Retina (tissue), 1 donor: Measurements from ENCODE around the gene HOXA11.
A peak's percentile ranks its signal among the peaks of the same experiment; 100 is the strongest.

Experiments
- DNase-seq: peaks from one replicate; pipeline ENCODE4 v3.0.0-alpha.2; 2016

The HOXA11 gene

GRCh38 chr7:27179503-27180430 is 5.3 kb downstream of the HOXA11 start:
- peak; percentile 90 for DNase-seq

- DNase-seq: no peak
Observed at GRCh38 chr7:27179030-27179429, 6.0 kb downstream of the HOXA11 start.

DNA sequence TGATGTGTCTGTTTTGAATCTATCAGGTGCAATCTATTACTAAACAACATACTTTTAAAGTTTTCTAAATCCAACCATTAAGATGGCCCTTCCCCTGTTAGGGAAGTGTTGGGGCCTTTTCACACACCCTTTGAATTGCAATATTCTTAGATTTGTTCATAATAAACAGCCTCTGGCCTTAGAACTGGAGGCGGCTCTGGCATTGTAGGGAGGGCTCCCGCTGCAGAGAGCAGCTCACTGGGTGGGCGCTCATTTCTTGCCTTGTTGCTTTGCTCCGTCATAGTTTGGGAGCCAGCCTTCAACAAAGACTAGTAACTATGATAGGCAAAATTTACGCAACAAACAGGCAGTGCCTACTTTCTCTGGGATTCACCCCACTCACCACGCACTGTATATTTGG is 6.7 kb downstream of the HOXA11 start:
- DNase-seq: no peak

GRCh38 chr7:27177795-27178320 is 7.2 kb downstream of the HOXA11 start:
- DNase-seq: no peak

DNA sequence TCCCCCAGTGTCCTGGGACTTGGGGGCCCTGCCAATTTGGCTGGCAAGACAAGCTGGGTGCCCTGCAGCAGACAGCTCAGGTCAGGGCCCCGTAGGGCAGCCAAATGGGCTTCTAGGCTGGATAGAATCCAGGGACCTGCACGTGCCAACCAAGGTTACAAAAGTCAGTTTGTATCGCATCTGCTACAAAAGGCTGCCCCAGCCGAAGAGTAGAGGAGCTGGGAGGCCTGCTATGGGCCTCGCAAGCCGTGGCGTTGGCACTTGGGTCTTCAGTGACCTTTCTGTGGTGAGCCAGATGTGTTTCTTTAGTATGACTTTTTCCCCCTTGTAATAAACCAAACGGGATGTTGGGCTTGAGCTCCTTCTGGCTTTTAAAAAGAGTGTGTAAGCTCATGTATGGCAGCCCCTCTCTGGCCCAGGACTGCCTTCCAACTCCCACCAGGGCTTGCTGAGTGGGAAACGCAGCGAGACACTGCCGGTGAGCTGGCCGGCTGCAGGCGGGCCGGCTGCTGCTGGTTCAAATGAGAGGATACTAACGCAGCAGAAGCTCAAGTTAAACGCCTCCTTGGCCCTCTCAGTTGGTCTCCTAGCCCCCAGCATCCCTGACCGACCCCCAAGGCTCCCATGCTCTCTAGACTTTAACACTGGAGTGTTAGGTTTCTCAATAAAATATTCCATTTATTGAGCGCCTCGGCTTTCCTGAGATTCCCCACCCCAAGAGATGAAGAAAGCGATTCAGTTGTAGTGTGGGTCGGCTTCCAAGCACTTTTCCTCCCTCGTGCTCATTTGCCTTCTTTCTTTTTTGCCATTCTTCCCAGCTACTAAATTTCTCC is 7.9 kb downstream of the HOXA11 start:
- DNase-seq: no peak

- no peak for DNase-seq
Observed at GRCh38 chr7:27176524-27176845, 8.5 kb downstream of the HOXA11 start.

GRCh38 chr7:27175626-27176523 is 9.2 kb downstream of the HOXA11 start:
- peak; percentile 67 for DNase-seq

DNA sequence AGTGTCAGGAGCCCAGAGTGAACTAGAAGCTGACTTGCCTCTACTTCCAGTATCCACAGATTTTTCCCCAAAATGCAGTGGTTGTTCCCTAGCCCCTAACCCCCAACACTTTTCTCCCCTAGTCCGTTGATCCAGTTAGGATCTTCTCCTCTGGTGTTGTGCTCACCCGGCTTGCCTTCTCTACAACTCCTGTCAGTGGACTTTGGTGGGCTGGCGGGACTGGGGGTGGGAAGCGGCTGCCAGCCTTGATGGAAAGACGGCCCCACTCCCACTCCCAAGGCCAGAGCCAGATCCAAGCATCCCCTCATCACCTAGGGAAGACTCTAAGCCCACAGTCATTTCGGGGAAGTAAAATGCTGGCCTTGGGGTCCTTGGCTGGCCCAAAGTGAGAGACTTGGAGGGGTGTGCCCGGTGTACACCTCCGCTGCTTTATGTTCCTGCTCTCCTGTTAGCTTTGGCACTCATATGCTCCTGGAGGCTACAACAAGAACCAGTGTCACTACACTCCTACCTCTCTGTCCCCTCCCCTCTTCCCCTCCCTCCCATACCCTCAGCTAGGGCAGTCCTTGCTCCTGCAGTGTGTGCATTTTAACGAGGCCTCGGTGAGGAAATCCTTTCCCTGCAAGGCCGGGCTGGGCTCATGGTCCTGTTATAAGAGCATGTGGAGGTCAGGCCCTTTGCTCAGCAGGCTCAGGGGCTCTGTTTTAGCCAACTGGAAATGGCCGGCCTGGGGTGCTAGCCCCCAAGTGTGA is 10.0 kb downstream of the HOXA11 start:
- no peak for DNase-seq

- peak; percentile 43 for DNase-seq
Observed at GRCh38 chr7:27173956-27174873, 10.8 kb downstream of the HOXA11 start, which contains the start of gene HOXA10. TSS of gene HOXA10 (minus strand) at chr7:27174320. CDS start at chr7:27174306, 14 bp downstream.

- DNase-seq: no peak
Observed at GRCh38 chr7:27173511-27173955, 11.5 kb downstream of the HOXA11 start.

DNA sequence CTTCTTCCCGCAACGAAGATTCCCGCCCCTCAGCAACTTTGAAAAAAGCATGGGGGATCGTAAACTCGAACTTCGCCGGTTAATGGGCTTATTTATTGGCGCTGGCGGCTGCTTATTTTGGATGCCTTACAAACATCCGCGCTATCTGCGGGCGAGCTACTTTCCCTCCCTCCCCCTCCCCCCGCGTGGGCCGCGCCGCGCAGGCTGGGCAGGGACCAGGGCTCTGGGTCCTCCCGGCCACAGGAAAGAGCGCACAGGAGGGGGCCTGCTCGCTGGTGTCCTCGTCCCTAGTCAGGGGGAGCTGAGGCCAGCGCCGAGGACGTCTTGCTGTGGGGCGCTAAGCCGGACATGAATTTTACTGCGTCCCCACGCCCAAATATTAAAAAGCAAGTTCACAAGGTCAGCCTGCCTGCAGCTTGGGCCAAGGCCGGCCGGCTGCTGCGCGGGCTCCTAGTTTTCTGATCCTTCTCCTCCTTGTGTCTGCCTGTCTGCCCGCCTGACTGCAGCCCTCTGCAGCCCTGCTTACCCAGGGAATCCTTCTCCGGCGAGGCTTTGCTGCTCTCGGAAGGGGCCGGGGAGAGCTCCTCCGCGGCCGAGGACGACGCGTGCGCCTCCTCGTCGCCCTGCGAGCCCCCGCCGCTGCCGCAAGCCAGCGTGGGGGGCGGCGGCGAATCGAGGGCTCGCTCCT is 12.1 kb downstream of the HOXA11 start:
- peak; percentile 76 for DNase-seq

- DNase-seq: no peak
Observed at GRCh38 chr7:27172315-27172774, 12.7 kb downstream of the HOXA11 start.

DNA sequence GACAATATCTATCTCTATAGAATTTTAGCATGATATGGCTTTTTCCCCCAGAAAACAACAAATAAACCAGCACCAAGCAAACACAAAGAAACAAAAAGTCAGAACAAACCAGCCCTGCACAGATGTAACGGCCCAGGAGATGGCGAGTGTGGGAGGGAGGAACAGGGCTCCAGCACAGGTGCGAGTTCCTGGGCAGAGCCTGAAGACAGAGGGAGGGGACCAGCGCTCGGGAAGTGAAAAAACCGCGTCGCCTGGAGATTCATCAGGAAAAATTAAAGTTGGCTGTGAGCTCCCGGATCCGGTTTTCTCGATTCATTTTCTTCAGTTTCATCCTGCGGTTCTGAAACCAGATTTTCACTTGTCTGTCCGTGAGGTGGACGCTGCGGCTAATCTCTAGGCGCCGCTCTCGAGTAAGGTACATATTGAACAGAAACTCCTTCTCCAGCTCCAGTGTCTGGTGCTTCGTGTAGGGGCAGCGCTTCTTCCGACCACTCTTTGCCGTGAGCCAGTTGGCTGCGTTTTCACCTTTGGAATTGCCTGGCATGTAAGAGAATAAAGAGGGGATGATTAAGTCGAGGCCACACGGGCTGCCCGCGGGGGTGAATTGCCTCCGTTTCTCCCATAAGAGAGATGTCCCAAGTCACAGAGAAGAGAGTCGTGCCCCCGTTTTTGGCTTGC is 13.3 kb downstream of the HOXA11 start:
- no peak for DNase-seq

GRCh38 chr7:27171325-27171636 is 13.8 kb downstream of the HOXA11 start:
- no peak for DNase-seq

- DNase-seq: no peak
Observed at GRCh38 chr7:27170426-27171324, 14.4 kb downstream of the HOXA11 start.

GRCh38 chr7:27169658-27170425 is 15.2 kb downstream of the HOXA11 start:
- DNase-seq: no peak

DNA sequence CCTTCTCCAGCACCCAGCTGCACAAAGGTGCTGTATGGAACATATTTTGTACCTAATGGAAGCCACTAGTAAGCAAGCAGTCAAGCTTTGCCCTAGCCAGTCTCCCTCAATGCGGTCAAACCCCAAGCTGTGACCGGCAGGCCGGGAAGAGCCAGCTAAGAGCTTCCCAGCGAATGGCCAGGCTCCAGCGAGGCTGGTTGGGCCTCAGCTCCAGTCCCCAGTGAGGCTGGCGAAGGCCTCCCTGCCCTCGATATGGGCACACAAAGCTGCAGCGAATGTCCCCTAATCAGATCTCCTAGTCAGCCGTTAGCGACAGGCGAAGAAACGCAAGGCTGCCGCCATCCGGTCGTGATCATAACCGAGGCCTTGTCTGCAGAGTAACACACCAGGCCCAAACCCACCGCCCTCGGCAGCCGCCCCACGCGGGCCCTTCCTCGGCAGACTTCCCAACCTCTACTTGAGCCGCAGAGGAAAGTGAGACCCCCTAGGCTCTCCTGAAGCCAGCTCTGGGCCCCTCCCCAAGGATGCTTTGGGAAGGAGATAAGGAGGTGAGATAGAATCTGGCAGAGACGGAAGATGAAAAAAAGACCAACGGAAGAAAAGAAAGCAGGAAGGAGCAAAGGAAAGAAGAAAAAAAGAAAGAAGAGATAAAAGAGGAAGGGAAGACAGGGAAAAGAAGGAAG is 16.6 kb downstream of the HOXA11 start:
- DNase-seq: no peak
